CD14-positive monocyte (primary cell): ENCODE measurements around the gene SLC6A6. TPM values are rescaled to one million over a fixed set of nuclear protein-coding genes. Genes with fewer than 3 reads are reported as not detected.

ENCODE experiments used
- DNase-seq, 3 donors: peaks; one replicate each; pipeline ENCODE4 v3.0.0-alpha.2; 2011 to 2022
- H2AFZ ChIP-seq: 2 replicates; pipeline ENCODE4 v1.6.0; 2012; ENCODE audit warnings: mild to moderate bottlenecking, low read depth, low read length, inconsistent platforms; ENCODE audit not compliant: insufficient read depth, poor library complexity, severe bottlenecking
- H3K27ac ChIP-seq, 2 donors: 1 replicate in 1 of 2; 2 replicates in 1 of 2; pipeline ENCODE4 v1.5.1; 2012 to 2013; ENCODE audit warnings: low read length in 2 of 2, control low read depth in 1 of 2, inconsistent platforms in 1 of 2, low read depth in 1 of 2, mild to moderate bottlenecking in 1 of 2
- H3K27me3 ChIP-seq, 2 donors: one replicate each; pipeline versions ENCODE4 v1.6.0 to v1.6.1; 2011 to 2013; ENCODE audit warnings: low read length in 2 of 2; ENCODE audit not compliant: control insufficient read depth in 2 of 2, insufficient read depth in 2 of 2
- H3K36me3 ChIP-seq, 2 donors: replicated peaks in 1 of 2; 1 replicate in 1 of 2; 2 replicates in 1 of 2; pipeline versions ENCODE4 v1.5.1 to v1.6.1; 2012 to 2013; ENCODE audit warnings: low read length in 2 of 2, control low read depth in 1 of 2, inconsistent platforms in 1 of 2, mild to moderate bottlenecking in 1 of 2; ENCODE audit not compliant: insufficient read depth in 2 of 2, control insufficient read depth in 1 of 2
- H3K4me1 ChIP-seq, 2 donors: 1 replicate in 1 of 2; 2 replicates in 1 of 2; pipeline versions ENCODE4 v1.5.1 to v1.6.1; 2012 to 2013; ENCODE audit warnings: low read length in 2 of 2, control low read depth in 1 of 2, inconsistent platforms in 1 of 2, mild to moderate bottlenecking in 1 of 2, moderate library complexity in 1 of 2; ENCODE audit not compliant: insufficient read depth in 2 of 2, control insufficient read depth in 1 of 2
- H3K4me2 ChIP-seq: replicated peaks from 2 replicates; pipeline ENCODE3; 2012; ENCODE audit warnings: low read length, moderate library complexity, mild to moderate bottlenecking; ENCODE audit not compliant: poor library complexity, severe bottlenecking; ENCODE audit errors: extremely low read depth
- H3K4me3 ChIP-seq, 3 experiments: fragments of 200-600 bp in 1 of 3; sonication (generic) in 1 of 3; replicated peaks in 1 of 3; 1 replicate in 2 of 3; 2 replicates in 1 of 3; pipeline ENCODE4 v1.5.1; 2011 to 2013; ENCODE audit warnings: low read length in 3 of 3, mild to moderate bottlenecking in 3 of 3, control low read depth in 2 of 3, low read depth in 2 of 3, inconsistent platforms in 1 of 3, moderate library complexity in 1 of 3
- H3K79me2 ChIP-seq: 2 replicates; pipeline ENCODE4 v1.6.0; 2012; ENCODE audit warnings: mild to moderate bottlenecking, control low read depth, inconsistent platforms, low read length, moderate library complexity; ENCODE audit not compliant: insufficient read depth
- H3K9ac ChIP-seq: 2 replicates; pipeline ENCODE4 v1.6.0; 2017; ENCODE audit warnings: low read length, mild to moderate bottlenecking; ENCODE audit not compliant: insufficient read depth, poor library complexity, severe bottlenecking
- H3K9me3 ChIP-seq, 2 donors: replicated peaks in 1 of 2; 1 replicate in 1 of 2; 2 replicates in 1 of 2; pipeline versions ENCODE4 v1.5.1 to v1.6.1; 2012 to 2013; ENCODE audit warnings: low read length in 2 of 2, control low read depth in 1 of 2; ENCODE audit not compliant: control insufficient read depth in 1 of 2, insufficient read depth in 1 of 2
- H4K20me1 ChIP-seq: 2 replicates; pipeline ENCODE4 v1.6.0; 2012; ENCODE audit warnings: mild to moderate bottlenecking, low read length, control low read depth, moderate library complexity; ENCODE audit not compliant: insufficient read depth
- H3K27ac Mint-ChIP-seq, 7 donors: one replicate each; pipeline ENCODE4 v1.8.0; 2020; ENCODE audit warnings: mild to moderate bottlenecking in 7 of 7, mixed read lengths in 7 of 7, moderate library complexity in 6 of 7, inconsistent platforms in 2 of 7
- H3K27me3 Mint-ChIP-seq, 3 donors: one replicate each; pipeline ENCODE4 v1.8.0; 2021 to 2022; ENCODE audit warnings: low read depth in 3 of 3, mild to moderate bottlenecking in 3 of 3, mixed read lengths in 3 of 3, moderate library complexity in 3 of 3, inconsistent platforms in 1 of 3
- H3K36me3 Mint-ChIP-seq, 2 donors: one replicate each; pipeline ENCODE4 v1.8.0; 2020; ENCODE audit warnings: mixed read lengths in 2 of 2, inconsistent platforms in 1 of 2, mild to moderate bottlenecking in 1 of 2
- H3K4me1 Mint-ChIP-seq: one replicate; pipeline ENCODE4 v1.8.0; 2020; ENCODE audit warnings: mild to moderate bottlenecking, mixed read lengths
- H3K4me3 Mint-ChIP-seq, 2 donors: one replicate each; pipeline ENCODE4 v1.8.0; 2020; ENCODE audit warnings: mild to moderate bottlenecking in 2 of 2, mixed read lengths in 2 of 2, moderate library complexity in 1 of 2
- H3K9me3 Mint-ChIP-seq, 7 donors: one replicate each; pipeline ENCODE4 v1.8.0; 2020 to 2022; ENCODE audit warnings: mixed read lengths in 7 of 7, mild to moderate bottlenecking in 6 of 7, moderate library complexity in 6 of 7, inconsistent platforms in 2 of 7
- CTCF ChIP-seq: fragments of 200-600 bp; IDR thresholded peaks from one replicate; pipeline ENCODE4 v1.8.0; 2022; ENCODE audit warnings: antibody characterized with exemption, mild to moderate bottlenecking
- WGBS: methylation state at CpG from one replicate; pipeline ENCODE4 v1.1.5; 2013; ENCODE audit warnings: missing lambda C conversion rate; ENCODE audit not compliant: insufficient coverage; 5-methylcytosine and 5-hydroxymethylcytosine counted together
- intact Hi-C, 2 donors: fragments of 100-400 bp; cut with micrococcal nuclease; formaldehyde crosslinking; loops; one replicate each; pipeline versions ENCODE4 v1.15.0 to v1.15.1; 2023
- polyA plus RNA-seq, 3 donors: library from polyadenylated mRNA; depleted of rRNA in 1 of 3; unstranded in 2 of 3; stranded (reverse) in 1 of 3; fragments of 300-500 nt in 2 of 3; fragments of >200 nt in 1 of 3; fragmentation: Illumina TruSeq in 2 of 3; gene quantifications; 1 replicate in 2 of 3; 2 replicates in 1 of 3; pipeline ENCODE4 v1.2.3, GENCODE V29; 2012 to 2021

The SLC6A6 gene
- polyA plus RNA-seq, 3 donors, result 18.4 to 136 (median 24.5) TPM

- Histone ChIP-seq H3K9ac (no peak overlapping the region), H3K4me1 (no peaks in the 10 kb centered on the region), H3K36me3 (peaks cover 99% of the 10 kb centered on the region in 2 donors), H3K79me2 (no peaks in the 10 kb centered on the region), H2AFZ (no peak overlapping the region), H3K9me3 (no peaks in the 10 kb centered on the region), H4K20me1 (peaks cover 92% of the 10 kb centered on the region), H3K27me3 (no peaks in the 10 kb centered on the region), H3K4me3 (no peak overlapping the region), H3K27ac (no peak overlapping the region), H3K4me2 (no peak overlapping the region)
- no peak for TF ChIP-seq CTCF
- Mint-ChIP-seq H3K9me3 (no peaks in the 10 kb centered on the region), H3K36me3 (peaks cover 96 to 100% of the 10 kb centered on the region in 2 donors), H3K27me3 (no peaks in the 10 kb centered on the region), H3K4me1 (no peaks in the 10 kb centered on the region), H3K4me3 (no peak overlapping the region), H3K27ac (no peak overlapping the region)
- DNase-seq, result no peak
- 95% methylated on average over 2 of the region's 2 CpGs for WGBS
- intact Hi-C loops, result no loop called here
Measured at GRCh38 chr3:14482271-14482721, 79.9 kb downstream of the SLC6A6 start.

GRCh38 chr3:14483286-14483685 is 80.9 kb downstream of the SLC6A6 start:
- intact Hi-C loops, result no loop called here
- no peaks in the 10 kb centered on the region for H3K9me3 Mint-ChIP-seq
- H3K27me3 Mint-ChIP-seq, result no peaks in the 10 kb centered on the region
- peaks cover 99% of the 10 kb centered on the region in 2 donors for H3K36me3 ChIP-seq
- no peak overlapping the region for H3K4me3 Mint-ChIP-seq
- peaks cover 92% of the 10 kb centered on the region for H4K20me1 ChIP-seq
- no peak overlapping the region for H3K27ac ChIP-seq
- H3K27me3 ChIP-seq, result no peaks in the 10 kb centered on the region
- no peak for TF ChIP-seq CTCF
- 80% methylated on average over 1 of the region's 1 CpG for WGBS
- H3K4me3 ChIP-seq, result no peak overlapping the region
- H3K79me2 ChIP-seq, result no peaks in the 10 kb centered on the region
- no peak overlapping the region for H2AFZ ChIP-seq
- peaks cover 96 to 100% of the 10 kb centered on the region in 2 donors for H3K36me3 Mint-ChIP-seq
- no peak for DNase-seq
- no peaks in the 10 kb centered on the region for H3K4me1 ChIP-seq
- no peak overlapping the region for H3K9ac ChIP-seq
- H3K4me1 Mint-ChIP-seq, result no peaks in the 10 kb centered on the region
- H3K4me2 ChIP-seq, result no peak overlapping the region
- no peaks in the 10 kb centered on the region for H3K9me3 ChIP-seq
- H3K27ac Mint-ChIP-seq, result peak overlapping the region in 3 of 7 donors; percentile 4 to 75 (median 13)
